HTR-8/SVneo (cell line): ENCODE results near the gene KCNK10.

Source experiments
- DNase-seq: peaks from one replicate; pipeline ENCODE4 v3.0.0; 2011; ENCODE audit warnings: low spot score, mixed read lengths; ENCODE audit not compliant: insufficient read length
- FAIRE-seq: peaks from 2 replicates; lab custom pipeline; 2011; peaks lifted over from hg19 to GRCh38; lab: Jason Lieb, UNC

Gene KCNK10

GRCh38 chr14:88137327-88137726 is 185.7 kb downstream of the KCNK10 start:
- no peak for FAIRE-seq
- DNase-seq: no peak
